HG02943 (cell line): ENCODE results near the gene ABLIM3.
A peak's percentile ranks its signal among the peaks of the same experiment; 100 is the strongest.

ENCODE experiments used
- ATAC-seq: cut with Tn5 transposase; IDR thresholded peaks from one replicate; pipeline ENCODE4 v1.9.1; 2021; ENCODE audit warnings: mild to moderate bottlenecking, low read depth, moderate library complexity; ENCODE audit not compliant: unreplicated experiment

The ABLIM3 gene

DNA sequence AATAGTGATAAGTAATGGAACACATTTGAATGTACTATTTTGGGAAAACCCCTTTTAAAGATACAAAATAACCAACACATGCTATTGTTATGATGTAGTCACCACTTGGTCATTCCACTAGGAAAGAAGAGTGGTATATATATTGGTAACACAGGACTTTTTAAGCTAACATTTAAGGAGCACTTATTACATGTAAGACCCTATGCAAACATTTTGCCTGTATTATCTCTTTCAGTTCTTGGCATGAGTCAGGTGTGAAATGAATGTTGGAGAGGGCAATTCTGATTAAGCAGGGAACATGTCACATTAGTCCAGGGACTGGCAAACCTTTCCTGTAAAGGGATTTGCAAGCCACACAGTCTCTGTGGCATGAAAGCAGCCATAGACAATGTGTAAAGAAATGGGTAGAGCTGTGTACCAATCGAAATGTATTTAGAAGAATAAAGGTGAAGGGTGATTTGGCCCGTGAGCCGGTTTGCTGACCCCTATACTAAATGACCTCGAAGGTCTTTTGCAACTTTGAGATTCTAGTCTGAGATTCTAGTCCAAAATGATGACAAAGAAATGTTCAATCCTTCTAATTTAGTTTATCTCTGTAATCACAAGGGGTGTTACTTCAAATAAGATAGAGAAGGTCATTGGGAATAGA is 15.3 kb downstream of the ABLIM3 start:
- ATAC-seq = no peak

DNA sequence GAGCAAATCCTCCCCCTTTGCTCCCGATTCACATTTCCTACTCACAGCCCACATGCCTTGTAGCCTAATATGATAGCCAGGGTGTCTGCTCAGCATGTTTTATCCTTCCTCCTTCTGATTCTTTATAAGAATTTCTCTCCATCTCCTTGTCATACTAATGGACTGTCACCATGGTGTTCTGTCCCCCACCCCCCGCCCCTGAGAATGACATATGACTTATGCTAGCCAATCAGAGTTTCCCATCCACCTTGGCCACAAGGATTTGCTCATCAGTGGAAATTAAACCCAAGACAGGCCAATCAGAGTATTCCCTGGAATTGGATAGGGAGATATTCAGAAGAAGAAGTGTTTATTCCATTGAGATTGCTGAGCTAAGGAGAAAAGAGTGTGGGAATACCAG is 16.0 kb downstream of the ABLIM3 start:
- no peak for ATAC-seq

DNA sequence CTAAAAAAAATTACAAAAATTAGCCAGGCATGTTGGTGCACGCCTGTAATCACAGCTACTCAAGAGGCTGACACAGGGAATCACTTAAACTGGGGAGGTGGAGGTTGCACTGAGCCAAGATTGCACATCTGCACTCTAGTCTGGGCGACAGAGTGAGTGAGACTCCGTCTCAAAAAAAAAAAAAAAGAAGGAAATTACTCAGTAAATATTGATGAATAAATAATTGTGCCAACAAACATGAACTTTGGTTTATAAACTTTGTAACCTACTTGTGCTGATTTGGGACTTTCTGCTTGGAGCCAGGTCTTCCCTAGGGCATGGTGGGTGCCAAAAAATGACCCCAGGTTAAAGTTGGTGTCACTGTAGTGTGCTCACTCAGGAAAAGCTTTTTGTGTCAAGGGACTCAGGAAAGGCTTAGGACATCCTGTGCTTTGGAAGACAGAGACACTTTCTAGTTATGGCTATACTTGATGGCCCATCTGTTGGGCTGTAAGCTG is 19.0 kb downstream of the ABLIM3 start:
- no peak for ATAC-seq

DNA sequence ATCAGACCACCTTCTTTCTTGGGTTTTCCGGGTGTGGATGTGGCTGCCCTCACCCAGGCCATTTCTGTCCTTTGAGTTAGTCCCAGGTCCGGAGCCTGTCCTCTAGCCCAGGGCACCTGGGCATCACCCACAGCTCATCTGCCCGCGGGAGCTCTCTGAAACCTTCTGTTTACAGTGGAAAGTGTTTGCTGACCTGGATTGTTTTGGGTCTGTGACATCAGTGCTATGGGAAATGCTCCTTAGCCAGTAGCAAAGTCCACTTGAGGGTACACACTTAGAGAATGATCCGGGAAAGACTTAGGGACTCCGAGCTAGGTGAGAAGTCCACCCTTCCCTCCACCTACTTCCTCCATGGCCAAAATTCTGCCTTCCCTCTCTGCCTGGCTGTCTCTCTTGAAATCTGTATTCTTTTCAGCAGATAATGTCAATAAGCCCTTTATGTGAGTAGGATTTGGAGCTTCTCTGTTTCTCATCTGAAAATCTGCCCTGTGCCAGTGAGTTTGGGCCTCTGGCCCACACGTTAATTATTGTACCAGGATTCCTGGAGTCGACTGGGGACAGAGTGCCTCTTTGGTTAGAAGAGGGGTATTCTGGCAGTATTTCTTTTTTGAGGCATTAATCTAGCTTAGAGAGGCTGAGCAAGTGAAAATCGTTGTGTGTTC is 19.9 kb downstream of the ABLIM3 start:
- no peak for ATAC-seq

DNA sequence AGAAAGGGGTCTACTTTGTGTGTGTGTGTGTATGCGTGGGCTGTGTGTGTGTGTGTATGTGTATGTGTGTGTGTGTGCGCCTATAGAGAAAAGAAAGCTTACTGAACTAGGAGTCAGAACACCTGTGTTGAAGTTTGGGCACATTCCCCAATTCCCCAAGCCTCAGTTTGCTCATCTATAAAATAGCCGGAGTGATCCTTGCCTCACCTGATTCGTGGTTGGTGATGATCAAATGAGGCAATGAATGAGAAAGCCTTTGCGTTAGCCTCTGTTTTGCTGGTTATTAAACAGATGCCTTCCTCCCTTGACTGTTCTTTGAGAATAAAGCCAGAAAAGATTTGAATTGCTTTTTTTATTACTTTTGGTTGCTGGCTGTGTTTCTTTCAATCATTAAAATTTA is 20.6 kb downstream of the ABLIM3 start:
- ATAC-seq = no peak

DNA sequence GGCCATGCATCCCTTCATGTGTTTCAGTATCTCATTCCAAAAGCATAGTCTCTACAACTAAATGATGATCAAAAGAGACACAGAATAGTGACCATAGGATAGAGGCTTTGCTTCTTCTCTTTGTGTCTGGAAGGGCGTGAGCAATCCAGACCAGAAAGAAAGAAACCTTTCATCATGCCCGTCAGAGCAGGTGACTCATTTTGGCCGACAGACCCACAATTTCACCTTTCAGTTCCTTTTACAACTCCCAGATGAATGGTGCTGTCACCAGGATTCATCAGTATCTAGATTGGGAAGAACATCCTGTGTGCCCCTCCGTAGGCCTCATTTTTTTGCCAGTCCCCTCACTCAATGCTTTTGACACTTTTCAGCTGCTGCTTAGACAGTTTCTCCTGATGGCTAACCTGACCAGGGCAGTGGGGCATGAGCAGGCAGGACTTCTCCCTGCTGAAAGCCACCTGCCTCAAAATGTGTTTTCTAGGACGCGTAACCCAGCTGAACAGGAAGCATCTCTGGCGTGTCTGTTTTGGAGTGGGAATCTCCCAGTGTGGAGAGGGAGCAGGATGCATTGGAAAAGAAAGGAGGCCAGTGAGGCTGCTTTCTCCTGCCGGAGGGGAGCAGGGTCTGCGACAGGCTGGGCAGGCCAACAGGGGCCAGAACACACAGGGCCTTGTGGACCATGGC is 21.2 kb downstream of the ABLIM3 start:
- ATAC-seq = peak; percentile 69

DNA sequence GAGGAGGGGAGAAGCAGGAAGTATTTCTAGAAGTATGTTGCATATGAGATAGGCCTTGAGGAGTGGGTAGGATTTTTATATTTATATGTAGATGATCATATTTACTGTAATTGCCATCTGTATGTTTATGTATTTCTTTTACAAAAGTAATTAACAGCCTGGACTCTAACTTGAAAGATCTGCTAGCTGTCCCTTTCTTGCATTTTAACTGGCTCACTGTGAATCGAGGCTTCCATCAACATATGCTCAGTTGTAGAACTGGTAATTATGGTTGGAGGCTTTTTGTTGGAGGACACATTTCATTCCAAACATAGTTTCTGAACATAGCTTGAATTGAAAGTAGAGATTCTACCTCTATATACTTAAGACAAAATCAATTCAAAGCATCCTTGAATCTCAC is 23.4 kb downstream of the ABLIM3 start:
- no peak for ATAC-seq

DNA sequence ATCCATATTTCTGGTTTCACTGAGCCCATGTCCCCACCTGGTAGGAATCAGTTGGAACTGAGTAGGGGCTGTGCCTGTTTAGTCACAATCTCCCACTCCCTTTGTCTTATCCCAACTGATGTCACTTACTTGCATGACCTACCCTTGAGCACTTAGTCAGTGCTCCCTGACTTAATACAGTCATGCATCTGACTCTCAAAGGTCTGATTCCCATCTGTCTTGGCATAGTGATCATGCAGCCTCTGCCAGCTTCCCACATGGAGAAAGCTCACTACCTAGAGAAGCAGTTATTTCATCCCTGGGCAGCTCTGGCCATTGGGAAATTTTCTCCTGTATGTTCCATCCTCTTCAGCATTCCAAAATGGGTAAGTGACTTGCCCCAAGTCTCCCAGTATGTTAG is 24.8 kb downstream of the ABLIM3 start:
- no peak for ATAC-seq

DNA sequence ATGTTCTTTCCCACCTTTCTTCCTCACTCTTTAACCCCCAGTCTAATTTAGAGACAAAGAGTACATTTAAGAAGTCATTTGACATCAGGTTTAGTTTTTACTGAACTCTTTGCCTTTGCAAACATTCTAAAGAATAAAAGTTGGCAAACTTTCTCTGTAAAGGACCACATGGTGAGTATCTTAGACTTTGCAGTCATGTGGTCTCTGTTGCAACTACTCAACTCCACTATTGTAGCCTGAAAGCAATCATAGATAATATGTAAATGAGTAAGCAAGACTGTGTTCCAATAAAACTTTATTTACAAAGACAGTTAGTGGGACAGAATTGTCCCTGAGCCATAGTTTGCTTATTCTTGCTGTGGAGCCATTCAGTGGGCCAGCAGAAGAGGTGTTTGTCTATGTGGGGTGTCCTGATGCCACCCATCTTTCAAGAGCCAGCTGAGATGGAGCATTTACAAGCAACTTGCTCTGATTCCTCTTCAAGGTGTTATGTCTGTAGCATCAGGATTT is 25.4 kb downstream of the ABLIM3 start:
- ATAC-seq = no peak

DNA sequence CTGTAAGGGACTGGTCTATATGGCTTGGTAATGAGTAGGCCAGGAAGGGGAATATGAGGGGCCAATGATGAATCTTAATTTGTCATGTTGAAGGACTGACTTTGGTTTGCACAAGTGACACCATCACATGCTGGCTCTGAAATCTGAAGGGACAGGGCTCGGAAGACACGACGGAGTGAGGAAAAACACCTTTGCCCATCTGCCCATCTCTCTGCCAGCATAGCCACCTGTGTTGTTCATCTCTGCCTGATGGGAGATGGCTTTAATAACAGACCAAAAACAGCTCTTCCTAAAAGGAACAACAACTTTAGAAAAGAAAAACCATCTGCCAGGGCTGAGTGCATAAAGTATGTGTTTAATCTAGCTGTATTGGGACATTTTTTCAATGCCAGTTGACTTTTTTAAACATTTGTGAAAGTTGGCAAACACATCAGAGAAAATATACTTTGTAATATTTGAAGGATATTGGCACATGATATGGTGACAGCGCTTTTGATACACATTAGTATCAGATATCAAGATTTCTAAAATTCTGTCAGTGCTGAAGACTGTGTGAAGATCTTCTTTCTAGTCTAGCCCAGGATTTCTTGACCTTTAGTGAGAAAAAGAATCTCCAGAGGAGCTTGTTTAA is 27.1 kb downstream of the ABLIM3 start:
- ATAC-seq = no peak

DNA sequence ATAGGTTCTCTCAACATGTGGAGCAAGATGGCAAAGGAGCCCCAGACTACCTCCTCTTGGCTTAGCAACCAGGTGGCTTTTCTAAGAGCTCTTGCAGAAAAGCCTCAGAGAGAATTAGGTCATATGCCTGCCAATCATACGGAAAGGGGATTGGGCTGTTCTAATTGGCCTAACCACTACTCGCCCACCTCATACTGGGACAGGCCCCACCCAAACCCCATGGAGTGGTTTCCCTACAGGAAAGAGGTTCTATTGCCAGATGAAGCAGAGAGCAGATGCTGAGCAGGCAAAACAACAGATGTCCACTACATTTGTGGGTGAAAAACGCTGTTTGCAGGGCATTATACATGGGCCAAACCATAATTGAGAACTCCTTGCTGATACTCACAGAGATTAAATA is 29.0 kb downstream of the ABLIM3 start:
- no peak for ATAC-seq

DNA sequence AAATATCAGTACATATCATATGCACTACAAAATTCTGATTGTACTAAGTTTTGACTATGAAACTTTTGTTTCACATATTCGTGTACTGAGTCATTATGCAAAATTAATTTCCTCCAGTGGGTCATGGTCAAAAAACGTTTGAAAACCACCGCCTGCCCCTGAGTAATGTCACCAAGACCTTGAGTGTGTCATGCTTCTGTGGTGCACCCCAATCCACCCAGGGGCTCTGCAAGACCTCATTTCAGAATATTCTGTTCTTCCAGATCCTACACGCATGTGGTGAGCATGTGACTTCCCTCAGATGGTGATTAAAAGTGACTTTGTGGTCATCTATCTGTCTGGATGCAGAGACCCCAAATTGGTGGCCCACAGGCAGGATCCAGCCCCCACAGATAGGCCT is 31.0 kb downstream of the ABLIM3 start:
- no peak for ATAC-seq

DNA sequence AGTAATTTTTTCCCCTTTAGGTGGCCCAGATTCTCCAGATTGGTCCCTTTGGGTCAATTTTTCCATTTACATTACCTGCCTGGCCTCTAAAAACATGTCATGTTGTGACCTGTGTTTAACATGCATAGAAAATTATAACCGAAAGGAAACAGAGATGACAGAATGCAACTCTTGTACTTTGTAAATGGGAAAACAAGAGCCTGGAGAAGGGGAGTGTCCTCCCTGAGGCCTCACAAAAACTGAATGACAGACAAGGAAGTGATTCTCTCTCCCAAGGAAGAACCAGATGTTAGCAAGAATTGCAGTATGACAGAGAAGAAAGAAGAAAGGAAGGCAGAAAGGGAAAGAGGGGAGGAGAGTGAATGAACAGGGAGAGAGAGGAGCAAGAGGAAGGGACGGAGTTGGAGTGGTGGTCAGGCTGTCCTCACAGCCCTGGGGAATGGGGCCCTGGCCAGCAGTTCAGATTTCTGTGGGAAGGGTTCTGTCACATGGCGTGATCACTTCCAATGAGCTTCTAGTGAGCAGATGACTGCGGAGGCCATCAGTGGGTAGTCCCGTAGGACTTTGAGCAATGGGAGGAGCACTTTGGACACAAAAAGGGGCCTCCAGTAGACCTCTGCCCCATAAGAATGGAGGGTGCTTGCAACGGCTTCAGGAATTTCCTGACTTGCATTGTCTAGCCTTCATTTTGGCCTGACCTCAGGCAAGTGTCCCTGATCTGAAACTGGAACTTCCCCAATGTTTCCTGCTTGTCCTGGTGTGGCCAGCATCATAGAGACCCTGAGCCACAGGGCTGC is 31.6 kb downstream of the ABLIM3 start:
- no peak for ATAC-seq

DNA sequence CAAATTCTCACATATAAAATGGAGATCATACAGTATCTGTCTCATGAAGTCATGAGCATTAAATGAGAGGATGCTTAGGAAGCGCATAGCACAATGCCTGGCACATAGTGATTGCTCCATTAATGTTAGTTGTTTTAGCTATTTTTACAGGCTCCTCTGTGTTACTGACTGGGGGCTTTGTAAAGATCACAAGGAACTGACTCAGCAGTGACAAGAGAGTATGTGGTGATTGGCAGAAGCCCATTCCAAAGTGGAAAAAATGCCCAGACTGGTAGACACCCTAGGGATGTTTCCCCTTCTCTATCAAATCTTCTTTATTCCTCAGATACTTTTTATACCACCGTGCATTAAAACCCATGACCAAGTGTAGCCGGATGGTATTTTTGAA is 33.5 kb downstream of the ABLIM3 start:
- ATAC-seq = no peak

DNA sequence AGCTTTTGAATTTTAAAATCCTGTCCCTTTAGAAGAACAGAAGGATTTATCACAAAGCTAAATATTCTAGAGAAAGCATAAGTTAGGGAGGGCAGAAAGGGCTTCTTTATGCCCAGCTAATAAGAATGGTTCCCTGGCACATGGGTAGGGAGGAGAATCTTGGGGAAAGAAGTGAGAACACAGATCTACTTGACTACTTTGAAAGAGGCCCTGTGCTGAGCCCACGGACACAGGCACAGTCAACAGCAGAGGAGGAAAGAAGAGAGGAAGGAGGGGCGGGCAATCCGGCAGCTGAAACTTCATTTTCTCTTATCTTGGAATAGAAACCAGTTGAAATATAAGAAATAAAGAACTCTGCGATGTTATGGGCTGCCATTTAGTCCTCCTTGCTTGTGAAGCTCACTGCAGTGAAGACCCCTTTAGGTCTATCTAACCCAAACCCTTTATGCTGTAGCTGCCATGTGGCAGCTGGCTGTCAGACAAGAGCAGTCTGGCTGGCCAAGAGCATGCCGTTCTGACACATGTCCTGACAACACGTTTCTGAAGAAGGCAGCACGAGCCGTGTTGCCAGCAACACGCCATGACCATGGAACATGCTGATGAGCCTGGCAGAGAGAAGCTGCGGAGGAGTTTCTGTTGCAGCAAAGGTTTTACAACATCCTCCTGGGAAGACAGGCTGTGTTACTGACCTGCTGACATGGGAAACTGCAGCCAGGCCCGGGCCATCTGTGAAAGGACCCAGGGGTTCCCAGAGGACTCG is 34.2 kb downstream of the ABLIM3 start:
- no peak for ATAC-seq

DNA sequence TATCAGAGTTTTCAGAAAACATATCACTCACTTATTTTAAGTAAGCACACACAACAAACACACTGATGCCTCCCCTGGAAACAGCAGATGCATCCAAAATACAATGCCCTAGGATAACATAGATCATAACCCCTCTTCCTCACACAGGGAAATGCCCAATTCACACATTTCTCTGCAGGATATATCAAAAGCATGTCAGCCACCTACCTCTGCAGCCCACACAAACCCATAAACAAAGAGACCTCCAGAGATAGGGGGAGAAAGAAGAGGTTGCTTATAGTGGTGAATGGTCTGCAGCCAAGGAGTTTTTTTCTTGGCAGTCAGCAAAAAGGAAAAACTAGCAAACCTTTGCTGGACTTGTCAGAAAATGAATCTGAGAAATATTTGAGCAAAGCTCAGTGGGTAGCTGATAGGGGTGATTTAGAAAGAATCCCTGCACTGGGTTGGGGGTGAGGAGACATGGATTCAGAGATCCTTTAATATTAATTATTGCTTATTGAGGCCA is 36.1 kb downstream of the ABLIM3 start:
- no peak for ATAC-seq

DNA sequence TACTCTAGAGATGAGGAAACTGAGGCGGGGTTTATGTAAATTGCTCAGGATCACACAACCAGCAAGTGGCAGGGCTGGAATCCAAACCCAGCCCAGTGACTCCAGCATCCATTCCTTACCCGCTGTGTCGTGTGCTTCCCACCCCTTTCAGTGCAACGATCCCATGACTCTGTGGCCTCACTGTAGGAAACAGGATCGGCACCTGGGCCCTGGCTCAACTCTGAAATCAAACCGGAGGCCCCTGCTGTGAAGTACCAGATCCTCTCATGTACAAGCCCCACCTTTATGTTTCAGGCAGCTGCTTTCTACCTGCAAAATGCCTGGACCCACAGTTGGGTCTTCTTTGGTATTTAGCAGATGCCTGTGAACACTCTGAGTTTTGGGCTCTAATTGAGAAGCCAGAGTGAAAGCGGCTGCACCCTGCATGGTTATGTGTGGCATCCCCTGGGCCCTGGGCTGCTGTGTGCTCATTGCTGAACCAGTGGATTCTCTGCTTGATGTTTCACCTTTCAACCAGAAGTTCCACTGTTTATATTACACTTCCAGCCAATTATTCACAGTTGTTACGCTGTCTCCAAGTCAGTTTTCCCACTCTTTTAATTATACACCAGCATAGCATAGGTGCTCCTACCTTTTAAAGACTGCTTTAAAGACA is 36.7 kb downstream of the ABLIM3 start:
- ATAC-seq = no peak

DNA sequence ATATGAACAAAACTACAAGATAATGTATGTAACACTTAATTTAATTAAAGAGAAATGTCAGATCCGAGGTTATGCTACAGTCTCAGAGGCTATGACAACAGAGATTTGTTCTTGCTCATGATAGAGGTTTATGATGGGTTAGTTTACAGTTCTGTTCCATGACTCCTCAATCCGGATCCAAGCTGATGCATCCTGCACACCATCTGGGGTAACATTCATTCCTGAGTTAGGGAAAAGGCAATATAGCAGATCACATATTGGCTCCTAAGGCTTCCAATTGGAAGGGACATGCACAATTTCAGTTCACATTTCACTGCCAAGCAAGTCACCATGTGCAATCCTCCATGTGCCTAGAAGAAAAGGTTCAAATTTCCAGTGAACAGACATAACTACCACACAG is 40.4 kb downstream of the ABLIM3 start:
- ATAC-seq = no peak

DNA sequence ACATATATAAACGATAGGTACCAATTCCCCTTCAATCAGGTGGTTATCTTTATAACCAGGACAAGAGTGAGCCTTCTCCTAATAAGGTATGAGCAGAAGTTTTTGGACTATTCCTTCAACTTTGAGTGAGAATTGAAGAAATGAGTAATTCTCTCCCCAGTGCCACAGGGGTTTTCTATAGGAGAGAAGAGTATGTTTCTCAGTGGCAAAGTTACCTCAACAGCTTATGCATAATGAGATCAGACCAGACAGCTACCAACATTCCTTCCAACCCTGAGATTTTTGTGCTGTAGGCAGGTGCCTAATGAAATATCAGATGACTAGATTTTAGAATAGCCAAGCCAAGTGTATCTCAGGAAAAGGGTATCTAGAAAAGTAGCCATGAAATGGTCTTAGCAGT is 40.9 kb downstream of the ABLIM3 start:
- no peak for ATAC-seq
